Lung (tissue), 12 donors: Measurements from ENCODE around the gene KLK14. TPM values are rescaled to one million over a fixed set of nuclear protein-coding genes. Genes with fewer than 3 reads are reported as not detected.

Experiments used
- ATAC-seq: fragments of 200-7000 bp; cut with Tn5 transposase; one replicate; pipeline ENCODE4 v1.9.1; 2020; ENCODE audit warnings: moderate number of reproducible peaks; ENCODE audit not compliant: insufficient read depth, low FRiP score
- DNase-seq, 3 donors: peaks; one replicate each; pipeline ENCODE4 v3.0.0-alpha.2; 2013 to 2017
- H3K27ac ChIP-seq, 2 donors: one replicate each; pipeline ENCODE4 v1.5.1; 2013; ENCODE audit warnings: mild to moderate bottlenecking in 2 of 2, moderate library complexity in 2 of 2, control low read depth in 1 of 2, inconsistent platforms in 1 of 2, low read depth in 1 of 2, low read length in 1 of 2
- H3K27me3 ChIP-seq, 3 donors: one replicate each; pipeline ENCODE4 v1.5.1; 2013; ENCODE audit warnings: low read length in 2 of 3; ENCODE audit not compliant: control insufficient read depth in 3 of 3, insufficient read depth in 3 of 3
- H3K36me3 ChIP-seq, 4 donors: one replicate each; pipeline ENCODE4 v1.5.1; 2013; ENCODE audit warnings: low read length in 4 of 4, mild to moderate bottlenecking in 1 of 4, moderate library complexity in 1 of 4; ENCODE audit not compliant: control insufficient read depth in 4 of 4, insufficient read depth in 4 of 4
- H3K4me1 ChIP-seq, 5 donors: one replicate each; pipeline ENCODE4 v1.5.1; 2013; ENCODE audit warnings: low read length in 5 of 5, mild to moderate bottlenecking in 2 of 5, moderate library complexity in 1 of 5; ENCODE audit not compliant: control insufficient read depth in 5 of 5, insufficient read depth in 5 of 5
- H3K4me3 ChIP-seq: one replicate; pipeline ENCODE4 v1.5.1; 2013; ENCODE audit warnings: mild to moderate bottlenecking, control low read depth, moderate library complexity
- H3K9ac ChIP-seq, 2 donors: one replicate each; pipeline ENCODE4 v1.5.1; 2013; ENCODE audit warnings: low read length in 2 of 2, control low read depth in 1 of 2; ENCODE audit not compliant: insufficient read depth in 1 of 2
- H3K9me3 ChIP-seq, 4 donors: one replicate each; pipeline ENCODE4 v1.5.1; 2013; ENCODE audit warnings: low read length in 3 of 4, mild to moderate bottlenecking in 1 of 4, moderate library complexity in 1 of 4; ENCODE audit not compliant: control insufficient read depth in 4 of 4, insufficient read depth in 3 of 4
- WGBS, 2 donors: extraction: QIAGEN DNeasy Blood & Tissue Kit; methylation state at CpG; one replicate each; pipeline ENCODE4 v1.1.7; 2013; 5-methylcytosine and 5-hydroxymethylcytosine counted together
- polyA plus RNA-seq, 2 donors: library from polyadenylated mRNA; stranded (reverse); fragments of 200-250 nt; gene quantifications; one replicate each; pipeline ENCODE4 v1.2.1, GENCODE V29; 2013
- total RNA-seq, 2 donors: library from RNA; depleted of rRNA in 1 of 2; stranded (reverse); fragments of >200 nt in 1 of 2; gene quantifications; one replicate each; pipeline ENCODE4 v1.2.1, GENCODE V29; 2014 to 2021
- TF ChIP-seq, protein P1 (sequence below): IDR thresholded peaks from 2 replicates; pipeline ENCODE4 v1.5.1; 2012; ENCODE audit warnings: mild to moderate bottlenecking; ENCODE audit errors: control extremely low read depth, extremely low read depth
- donor health status: control.
- donor health status: control.
- donor health status: Bipolar disorder and iron deficiency.
- donor health status: healthy.
- donor health status: DM: yes; HTN: yes; CAD: no.

Gene KLK14
- total and polyA plus RNA-seq, 4 donors = 0.46 to 3.9 (median 0.89) TPM

GRCh38 chr19:51101171-51101865, 18.6 kb upstream of the KLK14 start:
- H3K27me3 ChIP-seq = no peaks in the 10 kb centered on the region
- H3K36me3 ChIP-seq = peaks cover 0 to 36% (median 6%) of the 10 kb centered on the region in 4 donors

DNA sequence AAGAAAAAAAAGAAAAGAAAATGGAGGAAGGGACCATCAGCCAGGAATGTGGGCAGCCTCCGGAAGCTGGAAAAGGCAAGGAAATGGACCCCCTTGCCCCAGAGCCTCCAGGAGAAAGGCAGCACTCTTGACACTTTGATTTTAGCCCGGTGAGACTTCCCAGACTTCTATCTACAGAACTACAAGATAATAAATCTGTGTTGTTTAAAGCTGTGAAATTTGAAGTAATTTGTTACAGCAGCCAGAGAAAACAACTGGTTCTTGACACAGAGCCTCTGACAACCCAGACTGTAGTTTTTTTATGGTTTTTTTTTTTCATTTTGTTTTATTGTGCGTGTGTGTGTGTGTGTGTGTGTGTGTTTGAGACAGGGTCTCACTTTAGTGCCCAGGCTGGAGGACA, 17.9 kb upstream of the KLK14 start:
- TF ChIP-seq, protein P1, sequence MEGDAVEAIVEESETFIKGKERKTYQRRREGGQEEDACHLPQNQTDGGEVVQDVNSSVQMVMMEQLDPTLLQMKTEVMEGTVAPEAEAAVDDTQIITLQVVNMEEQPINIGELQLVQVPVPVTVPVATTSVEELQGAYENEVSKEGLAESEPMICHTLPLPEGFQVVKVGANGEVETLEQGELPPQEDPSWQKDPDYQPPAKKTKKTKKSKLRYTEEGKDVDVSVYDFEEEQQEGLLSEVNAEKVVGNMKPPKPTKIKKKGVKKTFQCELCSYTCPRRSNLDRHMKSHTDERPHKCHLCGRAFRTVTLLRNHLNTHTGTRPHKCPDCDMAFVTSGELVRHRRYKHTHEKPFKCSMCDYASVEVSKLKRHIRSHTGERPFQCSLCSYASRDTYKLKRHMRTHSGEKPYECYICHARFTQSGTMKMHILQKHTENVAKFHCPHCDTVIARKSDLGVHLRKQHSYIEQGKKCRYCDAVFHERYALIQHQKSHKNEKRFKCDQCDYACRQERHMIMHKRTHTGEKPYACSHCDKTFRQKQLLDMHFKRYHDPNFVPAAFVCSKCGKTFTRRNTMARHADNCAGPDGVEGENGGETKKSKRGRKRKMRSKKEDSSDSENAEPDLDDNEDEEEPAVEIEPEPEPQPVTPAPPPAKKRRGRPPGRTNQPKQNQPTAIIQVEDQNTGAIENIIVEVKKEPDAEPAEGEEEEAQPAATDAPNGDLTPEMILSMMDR = no peak
- Histone ChIP-seq H3K36me3 (peaks cover 0 to 34% (median 6%) of the 10 kb centered on the region in 4 donors), H3K27ac (no peak overlapping the region), H3K4me3 (no peak overlapping the region), H3K9ac (no peak overlapping the region), H3K27me3 (no peaks in the 10 kb centered on the region), H3K4me1 (peaks cover 0 to 4% (median 0%) of the 10 kb centered on the region in 5 donors), H3K9me3 (no peaks in the 10 kb centered on the region)
- ATAC-seq (no peak), DNase-seq (no peak)
- WGBS, 2 donors = 73 to 77% methylated on average over 3 of the region's 3 CpGs

More at GRCh38 chr19:51101171-51101865, 18.6 kb upstream of the KLK14 start:
- Histone ChIP-seq H3K4me1 (peaks cover 0 to 4% (median 0%) of the 10 kb centered on the region in 5 donors), H3K4me3 (no peak overlapping the region), H3K9ac (no peak overlapping the region), H3K27ac (peak overlapping the region in 1 of 2 donors; percentile 4), H3K9me3 (no peaks in the 10 kb centered on the region)
- DNase-seq (no peak), ATAC-seq (no peak)
- 73 to 84% methylated on average over 5 of the region's 5 CpGs for WGBS, 2 donors
- TF ChIP-seq, protein P1 = no peak

DNA sequence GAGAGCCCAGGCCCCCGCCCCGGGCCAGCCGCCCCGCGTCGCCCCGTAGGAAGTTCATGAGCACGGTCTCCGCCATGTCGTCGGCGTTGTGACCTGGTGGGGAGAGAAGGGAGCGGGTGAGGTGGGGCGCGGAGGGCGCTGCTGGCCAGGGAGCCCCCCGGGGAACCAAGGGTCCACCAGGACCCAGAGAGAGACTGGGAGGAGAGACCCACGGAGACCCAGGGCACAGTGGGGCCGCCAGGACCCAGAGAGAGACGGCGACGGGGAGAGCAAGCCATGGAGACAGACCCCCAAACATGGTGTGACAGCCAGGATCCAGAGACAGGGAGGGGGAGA, 16.3 kb upstream of the KLK14 start:
- no peaks in the 10 kb centered on the region for H3K27me3 ChIP-seq
- no peak overlapping the region for H3K9ac ChIP-seq
- no peak for DNase-seq
- H3K36me3 ChIP-seq = peaks cover 0 to 31% (median 5%) of the 10 kb centered on the region in 4 donors
- no peaks in the 10 kb centered on the region for H3K9me3 ChIP-seq
- no peak for ATAC-seq
- 73 to 81% methylated on average over 22 of the region's 22 CpGs for WGBS, 2 donors
- H3K4me3 ChIP-seq = no peak overlapping the region
- H3K4me1 ChIP-seq = peaks cover 0 to 4% (median 0%) of the 10 kb centered on the region in 5 donors
- TF ChIP-seq, protein P1 = no peak
- H3K27ac ChIP-seq = no peak overlapping the region
